HG03025 (cell line): ENCODE measurements around the gene CYYR1.

ENCODE experiments used
- ATAC-seq: cut with Tn5 transposase; IDR thresholded peaks from one replicate; pipeline ENCODE4 v1.9.1; 2021; ENCODE audit warnings: mild to moderate bottlenecking, moderate library complexity; ENCODE audit not compliant: unreplicated experiment, low FRiP score

Gene CYYR1

DNA sequence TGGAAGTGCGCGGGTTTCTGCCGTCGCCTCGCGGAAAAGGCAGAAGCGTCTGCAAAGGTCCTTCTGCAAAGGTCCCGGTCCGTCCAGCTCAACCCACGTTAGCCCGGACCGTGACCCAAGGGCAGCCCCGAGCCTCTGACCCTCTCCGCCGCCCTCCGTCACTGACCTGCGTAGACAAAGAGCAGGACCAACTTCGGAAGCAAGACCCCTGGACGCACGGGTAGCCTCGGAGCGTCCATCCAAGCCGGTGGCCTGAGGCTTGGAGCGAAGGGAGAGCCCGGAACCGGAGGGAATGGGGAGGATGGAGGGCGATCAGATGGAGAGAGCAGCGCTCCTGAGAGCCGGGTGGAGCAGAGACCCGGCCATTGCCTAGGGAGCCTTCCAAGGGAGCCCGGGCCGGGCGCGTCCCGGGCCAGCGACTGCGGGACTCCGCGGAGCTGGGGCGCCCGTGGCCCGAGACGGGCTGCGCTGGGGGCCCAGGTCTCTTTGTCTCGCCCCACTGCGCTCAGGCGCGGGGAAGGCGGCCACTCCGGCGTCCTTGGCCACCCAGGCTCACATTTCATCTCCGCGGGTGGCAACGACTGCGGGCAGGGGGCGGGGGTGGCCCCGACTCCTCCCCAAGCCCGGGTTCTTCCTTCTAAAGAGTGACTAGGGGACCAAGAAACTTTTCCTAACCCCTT lies at the start of gene CYYR1:
TSS of gene CYYR1 (minus strand) at position 585 of the 680 bp plus-strand sequence. CDS start at position 239, 346 bp downstream.
- no peak for ATAC-seq

GRCh38 chr21:26617176-26617575 lies 44.1 kb upstream of the CYYR1 start:
- ATAC-seq: no peak

GRCh38 chr21:26614251-26614650 lies 41.2 kb upstream of the CYYR1 start:
- no peak for ATAC-seq

DNA sequence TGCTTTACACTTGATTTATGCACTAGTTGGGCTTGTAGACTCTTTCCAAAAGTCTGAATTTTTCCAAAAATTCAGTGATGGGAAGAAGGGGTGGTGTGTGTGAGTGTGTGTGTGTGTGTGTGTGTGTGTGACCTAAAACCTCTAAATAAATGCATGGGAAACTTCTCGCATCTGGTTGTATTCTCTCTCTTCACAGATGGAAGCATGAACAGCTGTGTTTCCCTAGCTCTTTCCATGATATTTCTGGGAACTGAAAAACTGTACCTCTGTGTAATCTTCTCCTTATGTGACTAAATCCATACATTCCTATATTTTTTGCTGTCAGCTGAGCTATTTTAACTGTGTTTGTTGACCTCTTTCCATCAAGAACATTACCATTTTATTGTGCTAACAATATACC lies 26.2 kb upstream of the CYYR1 start:
- no peak for ATAC-seq

GRCh38 chr21:26597981-26598380 lies 24.9 kb upstream of the CYYR1 start:
- ATAC-seq: no peak

GRCh38 chr21:26597031-26597430 lies 23.9 kb upstream of the CYYR1 start:
- ATAC-seq: no peak

- ATAC-seq: no peak
Observed at GRCh38 chr21:26595971-26596370, 22.9 kb upstream of the CYYR1 start.

DNA sequence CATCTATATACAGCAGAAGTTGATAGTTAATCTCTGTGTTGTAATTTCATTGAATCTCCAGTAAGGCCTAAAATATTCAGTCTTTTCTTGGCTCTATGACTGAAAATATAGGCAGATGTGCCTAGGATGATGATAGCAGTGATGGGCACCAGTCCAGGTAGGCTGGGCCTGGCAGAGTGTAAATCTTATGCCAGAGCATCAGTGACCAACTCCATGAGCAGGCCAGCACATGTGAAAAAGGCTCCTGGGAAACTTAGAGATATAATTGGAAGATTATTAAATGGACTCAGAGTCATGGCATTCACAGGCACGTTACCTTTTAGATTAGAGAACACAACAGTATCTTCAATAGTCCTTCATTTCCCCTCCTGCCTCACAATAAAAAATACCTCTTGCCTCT lies 20.7 kb upstream of the CYYR1 start:
- no peak for ATAC-seq

- no peak for ATAC-seq
Observed at GRCh38 chr21:26591543-26591942, 18.5 kb upstream of the CYYR1 start.

GRCh38 chr21:26588446-26588845 lies 15.4 kb upstream of the CYYR1 start:
- no peak for ATAC-seq

GRCh38 chr21:26587736-26588201 lies 14.7 kb upstream of the CYYR1 start:
- no peak for ATAC-seq

GRCh38 chr21:26583769-26584168 lies 10.7 kb upstream of the CYYR1 start:
- no peak for ATAC-seq

DNA sequence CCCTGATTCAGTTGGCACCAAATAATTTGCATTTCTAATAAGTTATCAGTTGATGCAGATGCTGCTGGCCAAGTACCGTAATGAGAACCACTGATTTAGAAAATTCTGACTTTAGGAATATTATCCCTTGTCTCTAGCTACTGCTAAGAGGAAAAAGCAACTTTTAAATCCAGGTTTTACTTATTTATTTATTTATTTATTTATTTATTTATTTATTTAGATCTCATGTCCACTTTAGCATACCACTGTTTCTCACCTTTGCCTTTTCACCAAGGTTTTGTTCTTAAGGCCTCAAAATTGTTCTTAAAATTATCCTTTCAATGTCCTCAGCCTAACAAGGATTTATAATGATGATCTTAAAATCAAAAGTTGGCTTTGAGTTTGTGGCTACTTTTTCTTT lies 8.7 kb upstream of the CYYR1 start:
- no peak for ATAC-seq

DNA sequence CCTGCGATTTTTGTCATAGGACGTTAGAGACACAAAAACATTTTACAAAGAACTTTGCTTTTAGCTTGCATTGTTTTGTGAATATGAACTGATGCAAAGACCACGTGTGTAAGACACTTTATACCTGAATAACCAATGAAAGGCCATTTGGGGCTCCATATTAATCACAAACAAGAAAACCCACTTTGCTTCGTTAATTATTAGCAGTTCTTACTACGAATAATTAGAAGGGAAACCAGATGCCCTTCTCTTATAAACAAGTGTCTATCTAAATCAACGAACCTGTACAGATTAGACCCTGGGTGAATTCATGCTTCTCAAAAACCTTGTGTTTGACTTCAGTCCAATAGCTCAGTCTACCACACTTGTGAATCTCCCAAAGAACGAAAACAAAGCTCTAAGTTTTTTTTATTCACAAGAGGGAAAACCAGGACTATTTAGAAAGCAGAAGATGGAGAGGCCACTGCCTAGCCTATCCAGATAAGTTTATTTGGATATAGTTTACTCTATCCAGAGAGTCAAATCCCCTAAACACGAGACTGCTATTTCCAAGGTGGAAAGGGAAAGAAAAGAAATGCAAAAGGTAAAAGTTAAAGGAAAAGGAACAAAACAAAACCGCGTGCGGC lies 897 bp downstream of the CYYR1 start:
- no peak for ATAC-seq

GRCh38 chr21:26570203-26570602 lies 2.9 kb downstream of the CYYR1 start:
- ATAC-seq: no peak

GRCh38 chr21:26565546-26565945 lies 7.5 kb downstream of the CYYR1 start:
- no peak for ATAC-seq

GRCh38 chr21:26565111-26565510 lies 8.0 kb downstream of the CYYR1 start:
- ATAC-seq: no peak

- ATAC-seq: no peak
Observed at GRCh38 chr21:26563856-26564503, 9.1 kb downstream of the CYYR1 start.

DNA sequence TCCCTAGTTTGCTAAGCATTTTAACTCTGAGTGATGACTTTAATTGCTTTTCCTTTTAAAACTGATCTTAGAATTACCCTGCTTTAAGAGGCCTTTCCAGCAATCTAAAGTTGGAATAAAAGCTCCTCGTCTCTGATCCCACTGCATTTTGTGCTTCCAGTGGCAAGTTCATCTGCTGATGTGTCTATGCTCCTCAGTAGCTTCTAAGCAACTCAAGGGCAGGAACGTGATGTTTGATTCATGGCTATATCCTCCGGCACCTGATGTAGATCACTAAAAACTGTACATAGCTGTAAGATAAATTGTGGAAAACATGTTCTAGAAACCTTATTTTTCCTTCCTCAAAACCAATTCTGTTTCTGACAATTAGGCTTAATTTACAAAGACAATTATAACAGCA lies 12.5 kb downstream of the CYYR1 start:
- no peak for ATAC-seq

DNA sequence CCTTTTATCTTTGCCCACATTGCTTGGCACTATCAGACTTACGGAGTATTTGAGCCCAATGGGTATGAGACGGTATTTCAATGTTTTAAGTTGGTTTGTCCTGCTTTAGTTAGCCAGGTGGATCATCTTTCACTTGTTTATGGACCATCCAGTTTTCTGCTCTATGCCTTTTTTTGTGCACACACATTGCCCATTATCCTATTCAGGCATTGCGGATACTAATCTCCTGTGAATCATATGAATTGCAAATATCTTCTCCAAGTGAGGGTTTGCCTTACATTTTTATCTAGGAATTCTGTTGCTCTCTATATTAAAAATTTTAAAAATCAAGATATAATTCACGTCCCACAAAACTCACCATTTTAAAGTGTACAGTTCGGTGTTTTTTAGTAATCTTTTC lies 14.0 kb downstream of the CYYR1 start:
- no peak for ATAC-seq

GRCh38 chr21:26557106-26557505 lies 16.0 kb downstream of the CYYR1 start:
- ATAC-seq: no peak
